ENCODE measurements around the gene TMEM106C.

GRCh38 chr12:47975816-47976215 lies 12.4 kb downstream of the TMEM106C start:
- TF ChIP-seq, protein P1, sequence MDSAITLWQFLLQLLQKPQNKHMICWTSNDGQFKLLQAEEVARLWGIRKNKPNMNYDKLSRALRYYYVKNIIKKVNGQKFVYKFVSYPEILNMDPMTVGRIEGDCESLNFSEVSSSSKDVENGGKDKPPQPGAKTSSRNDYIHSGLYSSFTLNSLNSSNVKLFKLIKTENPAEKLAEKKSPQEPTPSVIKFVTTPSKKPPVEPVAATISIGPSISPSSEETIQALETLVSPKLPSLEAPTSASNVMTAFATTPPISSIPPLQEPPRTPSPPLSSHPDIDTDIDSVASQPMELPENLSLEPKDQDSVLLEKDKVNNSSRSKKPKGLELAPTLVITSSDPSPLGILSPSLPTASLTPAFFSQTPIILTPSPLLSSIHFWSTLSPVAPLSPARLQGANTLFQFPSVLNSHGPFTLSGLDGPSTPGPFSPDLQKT (CRISPR knock-in tag; IDR thresholded peaks at IDR 0.05; ENCODE audit: borderline replicate concordance) = no peak
- TF ChIP-seq POLR2A (IDR thresholded peaks at IDR 0.05; ENCODE audit: insufficient read depth in 1 of 2, low read depth in 2 of 2, low read length in 2 of 2) (no peak), KLF15 (CRISPR knock-in tag; IDR thresholded peaks at IDR 0.05; ENCODE audit: borderline replicate concordance) (no peak), POLR2AphosphoS2 (IDR thresholded peaks at IDR 0.05; ENCODE audit: low read depth, low read length) (no peak), FOXA1 (IDR thresholded peaks at IDR 0.05) (no peak), FOXA1 (CRISPR knock-in tag; IDR thresholded peaks at IDR 0.05) (no peak), ZNF33B (CRISPR knock-in tag; IDR thresholded peaks at IDR 0.05) (no peak), NCOA1 (CRISPR knock-in tag; IDR thresholded peaks at IDR 0.05) (no peak), ZNF274 (CRISPR knock-in tag; IDR thresholded peaks at IDR 0.05) (no peak), ZNF224 (CRISPR knock-in tag; IDR thresholded peaks at IDR 0.05) (no peak), ZBTB8A (CRISPR knock-in tag; IDR thresholded peaks at IDR 0.05; ENCODE audit: borderline replicate concordance, low read depth) (no peak), ZNF251 (CRISPR knock-in tag; IDR thresholded peaks at IDR 0.05) (no peak), SIN3A (IDR thresholded peaks at IDR 0.05; ENCODE audit: borderline replicate concordance, low read depth, low read length) (no peak), ZNF232 (CRISPR knock-in tag; IDR thresholded peaks at IDR 0.05; ENCODE audit: borderline replicate concordance) (no peak)
- TF ChIP-seq, protein P2, sequence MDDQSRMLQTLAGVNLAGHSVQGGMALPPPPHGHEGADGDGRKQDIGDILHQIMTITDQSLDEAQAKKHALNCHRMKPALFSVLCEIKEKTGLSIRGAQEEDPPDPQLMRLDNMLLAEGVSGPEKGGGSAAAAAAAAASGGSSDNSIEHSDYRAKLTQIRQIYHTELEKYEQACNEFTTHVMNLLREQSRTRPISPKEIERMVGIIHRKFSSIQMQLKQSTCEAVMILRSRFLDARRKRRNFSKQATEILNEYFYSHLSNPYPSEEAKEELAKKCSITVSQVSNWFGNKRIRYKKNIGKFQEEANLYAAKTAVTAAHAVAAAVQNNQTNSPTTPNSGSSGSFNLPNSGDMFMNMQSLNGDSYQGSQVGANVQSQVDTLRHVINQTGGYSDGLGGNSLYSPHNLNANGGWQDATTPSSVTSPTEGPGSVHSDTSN (CRISPR knock-in tag; IDR thresholded peaks at IDR 0.05; ENCODE audit: borderline replicate concordance) = no peak

Measured in HepG2 (cell line).